Measurements from ENCODE around the gene CYFIP1.

Gene CYFIP1

GRCh38 chr15:22967084-22967770 lies 12.9 kb downstream of the CYFIP1 start:
- DNase-seq, result no peak

- DNase-seq, result no peak
These were observed 13.7 kb downstream of the CYFIP1 start for GRCh38 chr15:22966321-22967083.

GRCh38 chr15:22963641-22964040 lies 16.5 kb downstream of the CYFIP1 start:
- DNase-seq, result no peak

GRCh38 chr15:22962611-22963010 lies 17.6 kb downstream of the CYFIP1 start:
- no peak for DNase-seq

GRCh38 chr15:22961762-22962161 lies 18.4 kb downstream of the CYFIP1 start:
- no peak for DNase-seq

- no peak for DNase-seq
These were observed 19.6 kb downstream of the CYFIP1 start for GRCh38 chr15:22960556-22960955.

GRCh38 chr15:22960126-22960525 lies 20.0 kb downstream of the CYFIP1 start:
- no peak for DNase-seq

GRCh38 chr15:22959321-22960101 lies 20.7 kb downstream of the CYFIP1 start:
- DNase-seq, result no peak

GRCh38 chr15:22958487-22959280 lies 21.5 kb downstream of the CYFIP1 start:
- DNase-seq, result no peak

- DNase-seq, result no peak
These were observed 23.2 kb downstream of the CYFIP1 start for GRCh38 chr15:22956978-22957260.

GRCh38 chr15:22956257-22956977 lies 23.8 kb downstream of the CYFIP1 start:
- no peak for DNase-seq

- no peak for DNase-seq
These were observed 24.5 kb downstream of the CYFIP1 start for GRCh38 chr15:22955544-22956119.

- DNase-seq, result no peak
These were observed 25.2 kb downstream of the CYFIP1 start for GRCh38 chr15:22954798-22955543.

- no peak for DNase-seq
These were observed 25.8 kb downstream of the CYFIP1 start for GRCh38 chr15:22954326-22954725.

- no peak for DNase-seq
These were observed 27.2 kb downstream of the CYFIP1 start for GRCh38 chr15:22952796-22953579.

GRCh38 chr15:22951381-22952280 lies 28.5 kb downstream of the CYFIP1 start:
- DNase-seq, result no peak

GRCh38 chr15:22951031-22951380 lies 29.2 kb downstream of the CYFIP1 start:
- no peak for DNase-seq

- DNase-seq, result no peak
These were observed 29.7 kb downstream of the CYFIP1 start for GRCh38 chr15:22950256-22950990.

- DNase-seq, result no peak
These were observed 31.1 kb downstream of the CYFIP1 start for GRCh38 chr15:22949074-22949547.
